NCI-H2107 (cell line): Measurements from ENCODE around the gene KHDC4.
A peak's percentile ranks its signal among the peaks of the same experiment; 100 is the strongest.
"Not testable (repeated sequence)": the region's sequence is repeated elsewhere in the genome, so short reads cannot be mapped to it uniquely, and the experiment has no call there.

Experiments
- DNase-seq: peaks from one replicate; lab custom pipeline; 2025; lab: John Stamatoyannopoulos, UW

The KHDC4 gene

DNA sequence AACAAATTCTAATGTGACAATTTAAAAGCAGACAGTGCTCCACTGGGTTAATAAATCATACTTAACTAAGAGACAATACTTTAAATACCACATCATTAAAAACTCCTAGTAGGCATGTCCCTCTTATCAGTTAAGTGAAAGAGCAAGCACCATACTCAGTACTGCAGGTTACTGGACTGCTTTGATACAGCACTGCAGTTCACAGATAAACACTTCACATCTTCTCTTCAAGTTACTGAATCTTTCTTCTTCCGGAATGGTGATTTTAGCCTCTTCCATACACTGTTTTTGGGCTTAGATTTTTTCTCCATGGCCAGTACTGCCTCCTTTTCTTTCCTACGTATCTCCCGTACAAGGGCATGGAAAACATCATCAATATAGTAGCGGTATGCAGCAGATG lies 34.1 kb downstream of the KHDC4 start:
- DNase-seq: no peak

DNA sequence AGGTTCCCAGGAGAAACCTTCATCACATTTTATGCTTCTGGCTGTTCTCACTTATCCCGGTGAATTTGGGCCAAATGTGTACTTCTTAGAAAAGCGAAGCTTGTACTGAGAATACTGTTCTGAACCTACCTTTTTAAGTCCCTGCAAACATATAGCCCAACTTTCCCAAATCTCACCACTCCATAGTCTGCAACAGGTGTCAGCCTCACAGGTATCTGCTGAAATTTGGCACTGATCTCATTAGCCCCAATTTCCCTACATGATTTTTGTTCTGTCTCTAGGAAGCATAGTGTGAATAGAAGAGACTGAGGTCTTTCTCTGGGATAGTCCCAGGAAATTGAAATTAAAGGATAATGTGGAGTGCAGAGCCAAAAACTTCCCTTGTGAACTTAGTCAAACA lies 34.5 kb downstream of the KHDC4 start:
- DNase-seq: no peak

DNA sequence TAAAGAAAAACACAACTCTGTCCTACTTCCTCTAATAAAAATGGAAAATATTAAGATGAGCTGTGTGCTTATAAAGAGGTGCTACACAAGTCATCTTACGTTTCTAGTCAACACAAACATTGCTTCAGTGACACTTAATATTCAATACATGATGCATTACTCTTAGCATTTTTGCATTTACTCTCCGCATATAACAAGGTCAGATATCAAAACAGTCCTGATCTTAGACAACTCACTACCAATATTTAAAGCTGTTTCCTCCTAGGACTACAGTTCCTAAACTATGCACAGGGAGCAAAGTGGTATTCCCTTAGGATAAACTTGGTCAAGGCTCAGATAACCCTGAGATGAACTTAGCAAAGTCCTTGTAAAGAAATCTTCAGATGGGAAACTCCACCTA lies 35.3 kb downstream of the KHDC4 start:
- no peak for DNase-seq

DNA sequence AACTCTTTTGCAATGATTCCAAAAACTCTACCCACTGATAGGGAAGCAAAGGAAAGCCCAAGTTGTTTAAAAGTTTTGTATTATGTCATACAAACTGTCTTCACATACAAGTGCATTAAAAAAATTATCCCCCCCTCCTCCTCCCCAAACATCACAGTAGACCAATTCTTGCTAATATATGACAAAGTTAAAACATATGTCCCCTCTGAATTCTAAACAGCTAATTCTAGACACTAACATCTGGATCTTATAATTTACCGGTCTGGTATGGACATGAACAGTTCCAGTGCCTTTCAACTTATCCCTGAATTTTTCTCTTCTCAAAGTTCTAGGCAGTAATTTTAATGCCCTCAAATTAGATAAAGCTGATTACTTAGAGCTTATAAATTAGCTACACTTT lies 36.5 kb downstream of the KHDC4 start:
- DNase-seq: no peak

GRCh38 chr1:155896476-155896875 lies 37.7 kb downstream of the KHDC4 start:
- not testable (repeated sequence) for DNase-seq

- DNase-seq: not testable (repeated sequence)
Observed at GRCh38 chr1:155895617-155896016, 38.6 kb downstream of the KHDC4 start.

DNA sequence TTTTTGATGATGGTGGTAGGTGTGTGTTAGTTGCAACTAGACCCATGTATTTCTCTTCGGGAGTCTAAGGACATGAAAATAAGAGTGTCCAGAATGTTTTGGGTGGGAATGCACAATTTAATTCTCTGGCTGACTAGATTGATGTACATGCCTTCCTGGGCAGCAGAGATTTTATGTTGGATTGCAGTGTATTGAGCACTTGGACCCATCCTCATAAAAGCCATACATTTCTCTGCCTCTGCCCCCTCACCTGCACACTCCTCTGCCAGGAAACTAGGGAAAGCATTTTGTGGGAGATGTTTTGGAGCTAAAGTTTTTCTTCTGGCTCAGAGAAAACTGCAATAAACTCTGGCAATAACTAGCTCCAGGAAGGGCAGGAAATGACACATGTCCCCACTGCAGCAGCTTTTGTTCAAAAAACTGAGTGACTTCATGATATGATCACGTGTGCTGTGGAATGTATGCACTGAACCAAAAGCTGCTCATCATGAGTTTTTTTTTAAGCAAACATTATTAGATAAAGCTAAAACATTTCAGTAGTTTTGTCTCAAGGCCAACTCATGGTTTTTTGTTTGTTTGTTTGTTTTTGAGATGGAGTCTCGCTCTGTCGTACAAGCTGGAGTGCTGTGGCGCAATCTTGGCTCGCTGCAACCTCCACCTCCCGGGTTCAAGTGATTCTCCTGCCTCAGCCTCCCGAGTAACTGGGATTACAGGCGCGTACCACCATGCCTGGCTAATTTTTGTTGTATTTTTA lies 40.6 kb downstream of the KHDC4 start:
- no peak for DNase-seq

DNA sequence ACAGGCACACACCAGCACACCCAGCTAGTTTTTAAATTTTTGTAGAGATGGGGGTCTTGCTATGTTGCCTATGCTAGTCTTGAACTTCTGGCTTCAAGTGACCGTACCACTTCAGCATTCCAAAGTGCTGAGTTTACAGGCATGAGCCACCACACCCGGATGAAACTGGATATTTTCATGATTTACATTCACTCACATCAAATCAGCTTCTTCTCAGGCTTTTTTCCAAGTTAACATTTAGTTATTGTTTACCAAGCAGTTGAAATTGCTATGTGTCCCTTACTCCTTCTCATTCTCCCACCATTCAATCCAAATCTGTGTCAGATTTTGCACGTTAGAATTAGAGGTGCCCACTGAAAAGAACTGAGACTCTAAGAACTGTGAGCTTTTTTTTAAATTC lies 41.4 kb downstream of the KHDC4 start:
- no peak for DNase-seq

- DNase-seq: no peak
Observed at GRCh38 chr1:155890251-155890650, 44.0 kb downstream of the KHDC4 start.

- no peak for DNase-seq
Observed at GRCh38 chr1:155889566-155889965, 44.6 kb downstream of the KHDC4 start.

DNA sequence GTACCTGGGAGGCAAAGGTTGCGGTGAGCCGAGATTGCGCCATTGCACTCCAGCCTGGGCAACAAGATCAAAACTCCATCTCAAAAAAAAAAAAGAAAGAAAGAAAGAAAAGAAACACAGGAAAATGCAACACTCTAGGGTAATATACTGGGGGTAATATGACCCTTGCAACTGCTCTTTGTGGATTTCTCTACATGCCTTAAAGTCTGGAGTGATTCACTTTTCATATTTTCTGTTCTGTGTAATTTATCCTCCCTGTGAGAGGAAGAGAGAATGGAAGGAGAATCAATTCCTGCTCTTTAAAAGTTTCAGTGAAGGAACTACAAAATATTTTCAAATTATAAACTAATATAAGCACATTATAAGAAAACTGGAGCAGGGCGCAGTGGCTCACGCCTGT lies 45.7 kb downstream of the KHDC4 start:
- DNase-seq: no peak

DNA sequence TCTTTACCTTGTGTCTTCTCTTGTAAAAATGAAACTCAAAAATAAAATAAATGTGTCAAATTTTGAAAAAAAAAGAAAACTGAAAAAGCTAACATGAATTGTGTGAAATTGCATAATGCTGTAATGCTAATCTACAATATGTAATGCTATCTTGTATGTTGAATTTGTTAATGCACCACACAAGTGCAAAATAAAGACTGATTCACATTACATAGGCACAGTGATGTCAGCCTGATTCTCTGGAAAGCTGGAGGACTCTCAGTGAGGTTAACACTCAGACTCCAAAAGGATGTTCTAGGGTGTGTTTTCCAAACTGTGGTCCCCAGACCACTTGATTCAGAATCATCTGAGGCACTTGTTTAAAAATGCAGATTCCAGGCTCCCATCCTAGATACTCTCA lies 49.2 kb downstream of the KHDC4 start:
- DNase-seq: no peak

GRCh38 chr1:155884031-155884960 lies 49.9 kb downstream of the KHDC4 start:
- no peak for DNase-seq

DNA sequence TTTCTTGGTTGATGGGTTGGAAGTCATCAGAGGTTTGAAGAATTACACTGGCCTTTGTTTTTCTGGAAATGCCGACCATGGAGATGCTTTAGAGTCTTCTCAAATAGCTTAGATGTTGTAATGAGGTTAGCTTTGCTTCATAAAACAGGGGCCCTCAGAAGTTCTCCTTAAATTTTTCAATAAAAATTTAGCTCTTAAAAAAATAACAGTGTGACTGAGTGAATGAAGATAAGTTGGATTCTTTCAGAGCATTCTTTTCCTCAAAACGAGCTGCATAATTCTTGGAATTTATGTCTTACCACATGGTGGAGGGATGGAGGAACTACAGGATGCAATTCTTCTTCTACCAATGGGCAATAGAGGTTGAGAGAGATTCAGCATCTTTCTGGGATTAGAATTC lies 51.4 kb downstream of the KHDC4 start:
- DNase-seq: no peak

- DNase-seq: no peak
Observed at GRCh38 chr1:155882235-155882634, 52.0 kb downstream of the KHDC4 start.

DNA sequence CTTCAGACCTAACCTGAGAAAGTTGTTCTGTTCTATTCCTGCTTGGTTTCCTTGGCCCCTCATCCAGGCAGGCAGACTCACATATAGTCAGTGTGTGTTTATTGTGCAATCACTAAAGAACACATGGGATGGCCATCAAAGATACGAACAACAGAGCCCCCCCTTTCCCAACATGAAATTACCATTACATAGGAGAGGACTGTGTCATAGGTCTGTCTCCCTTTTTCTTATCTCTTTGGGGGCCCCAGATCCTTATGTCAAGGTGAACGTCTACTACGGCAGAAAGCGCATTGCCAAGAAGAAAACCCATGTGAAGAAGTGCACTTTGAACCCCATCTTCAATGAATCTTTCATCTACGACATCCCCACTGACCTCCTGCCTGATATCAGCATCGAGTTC lies 53.3 kb downstream of the KHDC4 start:
- no peak for DNase-seq

GRCh38 chr1:155880251-155880650 lies 54.0 kb downstream of the KHDC4 start:
- no peak for DNase-seq

DNA sequence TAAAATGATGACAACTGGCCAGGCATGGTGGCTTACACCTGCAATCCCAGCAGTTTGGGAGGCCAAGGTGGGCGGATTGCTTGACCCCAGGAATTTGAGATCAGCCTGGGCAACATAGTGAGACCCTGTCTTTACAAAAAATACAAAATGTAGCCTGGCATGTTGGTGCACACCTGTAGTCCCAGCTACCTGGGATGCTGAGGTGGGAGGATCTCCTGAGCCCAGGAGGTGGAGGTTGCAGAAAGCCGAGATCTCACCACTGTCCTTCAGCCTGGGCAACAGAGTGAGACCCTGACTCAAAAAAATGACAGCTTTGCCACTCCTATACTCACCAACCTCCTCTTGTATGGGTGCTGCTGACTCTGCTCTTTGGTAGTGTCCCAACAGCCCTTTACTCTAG lies 56.3 kb downstream of the KHDC4 start:
- DNase-seq: no peak

DNA sequence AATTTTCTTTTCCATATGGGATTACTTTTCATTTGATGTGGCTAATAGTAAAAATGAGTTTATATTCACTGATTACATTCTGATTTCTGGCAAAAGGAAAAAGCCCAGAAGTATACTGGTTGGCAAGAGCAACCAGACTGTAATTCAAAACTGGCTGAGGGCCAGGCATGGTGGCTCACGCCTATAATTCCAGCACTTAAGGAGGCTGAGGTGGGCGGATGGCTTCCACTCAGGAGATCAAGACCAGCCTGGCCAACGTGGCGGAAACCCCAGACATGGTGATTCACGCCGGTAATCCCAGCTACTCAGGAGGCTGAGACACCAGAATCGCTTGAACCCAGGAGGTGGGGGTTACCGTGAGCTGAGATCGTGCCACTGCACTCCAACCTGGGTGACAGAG lies 60.4 kb downstream of the KHDC4 start:
- DNase-seq: no peak

DNA sequence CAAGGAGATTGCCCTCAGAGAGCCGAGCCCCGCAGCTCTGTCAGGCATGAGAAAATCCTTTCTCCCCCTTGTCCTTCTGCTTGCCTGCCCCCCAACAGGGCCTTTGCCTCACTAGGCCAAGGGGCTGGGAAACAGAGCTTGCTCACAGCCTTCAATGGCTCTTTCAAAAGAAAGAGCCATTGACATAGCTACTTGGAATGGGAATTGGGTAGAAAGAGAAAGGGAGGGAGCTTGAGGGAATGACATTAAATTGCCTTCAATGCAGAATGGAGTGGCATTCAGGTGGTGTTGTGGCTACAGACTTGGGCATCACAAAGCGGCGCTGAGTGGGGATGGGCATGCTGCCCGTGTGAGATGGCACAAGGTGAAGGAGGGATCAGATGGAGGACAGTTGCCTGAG lies 61.7 kb downstream of the KHDC4 start:
- DNase-seq: no peak

DNA sequence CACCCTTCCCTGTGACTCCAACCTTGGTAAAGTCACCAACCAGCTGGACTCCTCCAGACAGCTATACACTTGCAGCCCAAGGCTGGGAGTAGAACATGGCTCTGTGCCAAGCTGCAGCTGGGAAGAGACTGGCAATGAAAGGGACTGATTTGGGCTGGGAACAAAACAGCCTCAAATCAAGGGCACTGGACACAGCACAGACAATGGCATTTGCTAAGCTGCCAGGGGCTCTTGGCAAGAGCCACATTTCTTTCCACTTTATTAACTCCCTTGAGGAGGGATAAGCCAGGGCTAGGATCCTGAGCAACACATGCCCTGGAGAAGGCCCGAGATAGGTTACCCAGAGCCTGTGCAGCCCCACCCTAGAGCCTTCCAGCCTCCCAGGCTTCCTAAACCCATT lies 62.8 kb downstream of the KHDC4 start:
- DNase-seq: peak; percentile 14

DNA sequence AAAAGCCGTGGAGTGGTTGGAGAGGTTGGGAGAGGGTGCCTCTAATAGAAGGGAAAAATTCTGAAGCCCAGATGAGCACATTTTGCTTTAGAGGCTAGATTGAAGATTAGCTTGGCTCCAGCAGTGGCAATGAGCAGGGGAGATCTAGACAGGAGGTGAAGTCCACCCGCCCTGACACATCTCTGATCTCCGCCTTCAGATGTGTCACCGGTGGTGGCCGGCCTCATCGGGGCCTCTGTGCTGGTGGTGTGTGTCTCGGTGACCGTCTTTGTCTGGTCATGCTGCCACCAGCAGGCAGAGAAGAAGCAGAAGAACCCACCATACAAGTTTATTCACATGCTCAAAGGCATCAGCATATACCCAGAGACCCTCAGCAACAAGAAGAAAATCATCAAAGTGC lies 66.4 kb downstream of the KHDC4 start:
- DNase-seq: no peak

DNA sequence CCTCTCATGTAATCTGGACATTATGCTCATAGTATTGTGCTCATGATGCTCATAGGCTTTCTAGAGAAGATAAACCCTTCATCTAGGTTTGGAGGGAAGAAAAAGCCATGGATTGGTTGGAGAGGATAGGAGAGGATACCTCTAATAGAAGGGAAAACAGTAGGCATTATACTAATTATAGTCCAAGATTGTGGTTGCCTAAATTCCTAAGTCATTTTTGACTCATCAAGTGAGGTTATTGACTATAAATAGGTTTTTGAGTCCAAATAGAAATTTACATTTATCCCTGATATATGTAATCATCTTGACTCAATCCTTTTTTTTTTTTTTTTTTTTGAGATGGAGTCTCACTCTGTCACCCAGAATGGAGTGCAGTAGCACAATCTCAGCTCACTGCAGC lies 69.8 kb downstream of the KHDC4 start:
- no peak for DNase-seq
